Activated CD8-positive, alpha-beta T cell treated with anti-CD3 and anti-CD28 coated beads for 36 hours (primary cell): ENCODE data around the gene UHRF1. TPM values are rescaled to one million over a fixed set of nuclear protein-coding genes. Genes with fewer than 3 reads are reported as not detected.

Experiments used
- ATAC-seq: fragments of 200-7000 bp; cut with Tn5 transposase; one replicate; pipeline ENCODE4 v1.10.0; 2021; ENCODE audit warnings: mild to moderate bottlenecking, moderate library complexity
- CTCF ChIA-PET: fragments of 350-600 bp; sonication (Branson Sonifier 250); formaldehyde crosslinking; loops from one replicate; lab custom pipeline; 2021; ENCODE audit warnings: antibody characterized with exemption; lab: Charles Lee
- POLR2A ChIA-PET: fragments of 350-600 bp; sonication (Branson Sonifier 250); formaldehyde crosslinking; loops from one replicate; lab custom pipeline; 2021; ENCODE audit warnings: antibody characterized with exemption; lab: Charles Lee
- DNase-seq: peaks from one replicate; pipeline ENCODE4 v3.0.0-alpha.2; 2020
- H3K27ac Mint-ChIP-seq: one replicate; pipeline ENCODE4 v1.8.0; 2021; ENCODE audit warnings: mild to moderate bottlenecking, mixed read lengths
- H3K27me3 Mint-ChIP-seq: one replicate; pipeline ENCODE4 v1.8.0; 2021; ENCODE audit warnings: mixed read lengths
- H3K36me3 Mint-ChIP-seq: one replicate; pipeline ENCODE4 v1.8.0; 2021; ENCODE audit warnings: low read depth, mixed read lengths
- H3K4me1 Mint-ChIP-seq: one replicate; pipeline ENCODE4 v1.8.0; 2021; ENCODE audit warnings: low read depth, mixed read lengths
- H3K4me3 Mint-ChIP-seq: one replicate; pipeline ENCODE4 v1.8.0; 2021; ENCODE audit warnings: mild to moderate bottlenecking, moderate library complexity, mixed read lengths
- H3K9me3 Mint-ChIP-seq: one replicate; pipeline ENCODE4 v1.8.0; 2021; ENCODE audit warnings: mixed read lengths
- intact Hi-C: fragments of 100-400 bp; cut with micrococcal nuclease; formaldehyde crosslinking; loops from one replicate; pipeline ENCODE4 v1.10.0; 2022
- total RNA-seq, 2 experiments: library from RNA; stranded (reverse); gene quantifications; one replicate each; pipeline ENCODE4 v1.2.3, GENCODE V29; 2021
- TF ChIP-seq, protein P1 (sequence below): fragments of 200-600 bp; IDR thresholded peaks from one replicate; pipeline ENCODE4 v1.8.0; 2022; ENCODE audit warnings: antibody characterized with exemption, mild to moderate bottlenecking

UHRF1 gene
- total RNA-seq, 2 experiments from 2014 or later, result 173 to 175 TPM

GRCh38 chr19:4980838-4981680 is 71.8 kb downstream of the UHRF1 start:
- H3K9me3 Mint-ChIP-seq, result no peaks in the 10 kb centered on the region

GRCh38 chr19:4981681-4981958 is 72.3 kb downstream of the UHRF1 start:
- ChIA-PET CTCF (no interaction called here), POLR2A (no interaction called here)
- no peaks in the 10 kb centered on the region for H3K36me3 Mint-ChIP-seq
- no peak overlapping the region for H3K27ac Mint-ChIP-seq
- H3K9me3 Mint-ChIP-seq, result no peaks in the 10 kb centered on the region
- H3K4me1 Mint-ChIP-seq, result peaks cover 14% of the 10 kb centered on the region
- H3K27me3 Mint-ChIP-seq, result no peaks in the 10 kb centered on the region
- TF ChIP-seq, protein P1, sequence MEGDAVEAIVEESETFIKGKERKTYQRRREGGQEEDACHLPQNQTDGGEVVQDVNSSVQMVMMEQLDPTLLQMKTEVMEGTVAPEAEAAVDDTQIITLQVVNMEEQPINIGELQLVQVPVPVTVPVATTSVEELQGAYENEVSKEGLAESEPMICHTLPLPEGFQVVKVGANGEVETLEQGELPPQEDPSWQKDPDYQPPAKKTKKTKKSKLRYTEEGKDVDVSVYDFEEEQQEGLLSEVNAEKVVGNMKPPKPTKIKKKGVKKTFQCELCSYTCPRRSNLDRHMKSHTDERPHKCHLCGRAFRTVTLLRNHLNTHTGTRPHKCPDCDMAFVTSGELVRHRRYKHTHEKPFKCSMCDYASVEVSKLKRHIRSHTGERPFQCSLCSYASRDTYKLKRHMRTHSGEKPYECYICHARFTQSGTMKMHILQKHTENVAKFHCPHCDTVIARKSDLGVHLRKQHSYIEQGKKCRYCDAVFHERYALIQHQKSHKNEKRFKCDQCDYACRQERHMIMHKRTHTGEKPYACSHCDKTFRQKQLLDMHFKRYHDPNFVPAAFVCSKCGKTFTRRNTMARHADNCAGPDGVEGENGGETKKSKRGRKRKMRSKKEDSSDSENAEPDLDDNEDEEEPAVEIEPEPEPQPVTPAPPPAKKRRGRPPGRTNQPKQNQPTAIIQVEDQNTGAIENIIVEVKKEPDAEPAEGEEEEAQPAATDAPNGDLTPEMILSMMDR, result no peak
- DNase-seq (no peak), ATAC-seq (no peak)
- intact Hi-C loops, result no loop called here
- no peak overlapping the region for H3K4me3 Mint-ChIP-seq

More at GRCh38 chr19:4980838-4981680, 71.8 kb downstream of the UHRF1 start:
- no peaks in the 10 kb centered on the region for H3K27me3 Mint-ChIP-seq
- no peak overlapping the region for H3K27ac Mint-ChIP-seq
- peaks cover 14% of the 10 kb centered on the region for H3K4me1 Mint-ChIP-seq
- ATAC-seq (no peak), DNase-seq (no peak)
- H3K4me3 Mint-ChIP-seq, result no peak overlapping the region
- TF ChIP-seq, protein P1, result no peak
- ChIA-PET POLR2A (interaction anchor here (0.9 kb wide), 1 partner anchor 12 kb away, joined by 3 read pairs; the partner anchor contains the start of gene KDM4B), CTCF (no interaction called here)
- intact Hi-C loops, result no loop called here
- H3K36me3 Mint-ChIP-seq, result no peaks in the 10 kb centered on the region

DNA sequence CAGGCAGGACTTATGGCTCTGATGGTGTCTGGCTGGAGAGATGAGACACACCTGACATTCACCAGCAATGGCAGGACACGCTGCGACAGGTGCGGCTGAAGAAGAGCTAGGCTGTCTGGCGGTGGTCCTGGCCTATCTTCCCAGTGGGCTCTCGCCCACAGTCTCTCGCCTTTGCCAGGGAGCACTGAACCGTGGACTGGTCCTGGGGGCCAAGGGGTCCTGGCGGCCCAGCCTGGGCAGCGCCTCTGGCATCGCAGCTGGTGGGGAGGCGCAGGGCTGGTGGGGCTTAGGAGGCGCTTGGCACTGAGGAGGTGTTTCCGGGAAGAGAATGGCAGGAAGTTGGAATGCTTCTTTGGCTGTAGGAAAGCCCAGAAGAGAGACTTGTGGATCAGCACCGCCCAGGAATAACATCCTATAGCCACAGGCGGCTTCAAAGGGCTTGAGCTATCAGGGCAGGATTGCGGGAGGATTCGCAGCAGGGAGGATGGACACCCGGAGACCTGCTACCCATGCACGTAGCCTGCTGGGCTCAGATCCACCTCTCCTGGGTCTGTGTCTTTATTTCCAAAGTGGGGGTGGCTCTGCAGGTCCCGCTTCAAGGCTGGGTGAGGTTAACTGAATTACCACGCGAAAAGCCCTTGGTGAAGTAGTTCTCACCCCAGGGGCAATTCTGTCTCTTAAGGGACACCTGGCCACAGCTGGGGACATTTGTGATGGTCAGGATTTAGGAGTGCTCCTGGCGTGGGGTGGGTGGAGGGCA is 74.2 kb downstream of the UHRF1 start:
- intact Hi-C loops, result no loop called here
- no peaks in the 10 kb centered on the region for H3K36me3 Mint-ChIP-seq
- DNase-seq (no peak), ATAC-seq (no peak)
- ChIA-PET CTCF (no interaction called here), POLR2A (no interaction called here)
- no peaks in the 10 kb centered on the region for H3K27me3 Mint-ChIP-seq
- H3K27ac Mint-ChIP-seq, result no peak overlapping the region
- H3K4me3 Mint-ChIP-seq, result no peak overlapping the region
- no peaks in the 10 kb centered on the region for H3K9me3 Mint-ChIP-seq
- TF ChIP-seq, protein P1, result no peak
- peaks cover 24% of the 10 kb centered on the region for H3K4me1 Mint-ChIP-seq

DNA sequence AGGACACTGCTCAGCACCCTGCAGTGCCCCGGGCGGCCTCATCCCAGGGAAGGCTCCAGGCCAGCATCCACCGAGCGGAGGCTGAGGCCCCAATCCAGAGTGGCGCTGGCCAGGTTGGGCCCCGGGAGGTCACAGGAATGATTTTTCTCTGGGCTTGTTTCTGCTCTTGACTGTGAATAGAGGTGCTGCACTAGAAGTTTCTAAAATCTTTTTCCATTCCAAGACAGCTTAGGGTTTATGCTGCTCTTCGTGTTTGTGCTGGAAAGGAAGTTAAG is 74.7 kb downstream of the UHRF1 start:
- Mint-ChIP-seq H3K4me3 (no peak overlapping the region), H3K36me3 (no peaks in the 10 kb centered on the region), H3K9me3 (no peaks in the 10 kb centered on the region), H3K27me3 (no peaks in the 10 kb centered on the region), H3K4me1 (peaks cover 27% of the 10 kb centered on the region), H3K27ac (no peak overlapping the region)
- ATAC-seq (no peak), DNase-seq (no peak)
- intact Hi-C loops, result no loop called here
- TF ChIP-seq, protein P1, result no peak
- ChIA-PET CTCF (no interaction called here), POLR2A (no interaction called here)

- no peak overlapping the region for H3K4me3 Mint-ChIP-seq
Measured at GRCh38 chr19:4984438-4984990, 75.2 kb downstream of the UHRF1 start.

More at GRCh38 chr19:4984438-4984990, 75.2 kb downstream of the UHRF1 start:
- intact Hi-C loops, result no loop called here
- Mint-ChIP-seq H3K27ac (no peak overlapping the region), H3K9me3 (no peaks in the 10 kb centered on the region), H3K27me3 (no peaks in the 10 kb centered on the region), H3K4me1 (peaks cover 25% of the 10 kb centered on the region), H3K36me3 (no peaks in the 10 kb centered on the region)
- DNase-seq (no peak), ATAC-seq (no peak)
- ChIA-PET POLR2A (no interaction called here), CTCF (no interaction called here)
- TF ChIP-seq, protein P1, result no peak
